K562 (cell line): ENCODE data around the gene B3GALT6. TPM values are rescaled to one million over a fixed set of nuclear protein-coding genes. Genes with fewer than 3 reads are reported as not detected.
A peak's percentile ranks its signal among the peaks of the same experiment; 100 is the strongest.

ENCODE experiments used
- ATAC-seq: fragments of 200-7000 bp; cut with Tn5 transposase; 3 replicates; pipeline ENCODE4 v1.9.1; 2020; ENCODE audit warnings: moderate library complexity
- BruUV-seq: library from RNA; stranded (reverse); fragments of 400-500 nt; replicated peaks from 2 replicates; lab custom pipeline; 2021; lab: Mats Ljungman, UMichigan
- CTCF ChIA-PET: fragments of 300-600 bp; formaldehyde crosslinking; extraction: SDS; loops from one replicate; lab custom pipeline; 2021; ENCODE audit warnings: low intra/inter-chr PET ratio; lab: Yijun Ruan, JAX
- POLR2A ChIA-PET: fragments of 300-600, 350-650 bp; sonication (Branson Sonifier 250); formaldehyde crosslinking; extraction: SDS; loops from one replicate; lab custom pipeline; 2021; ENCODE audit warnings: antibody characterized with exemption, inconsistent platforms; lab: Yijun Ruan, JAX
- DNase-seq, 4 experiments: peaks; one replicate each; pipeline versions ENCODE4 v3.0.0 to v3.0.0-alpha.2; 2011 to 2018; ENCODE audit warnings: low spot score in 3 of 4, mixed read lengths in 3 of 4; ENCODE audit errors: extremely low read depth in 1 of 4
- FAIRE-seq: peaks from 2 replicates; lab custom pipeline; 2011; peaks lifted over from hg19 to GRCh38; lab: Jason Lieb, UNC
- H2AFZ ChIP-seq: 2 replicates; pipeline ENCODE4 v1.6.0; 2011; ENCODE audit warnings: low read depth, low read length, control low read depth, inconsistent platforms
- H3K27ac ChIP-seq: fragments of 200-600 bp; 3 replicates; pipeline ENCODE4 v1.8.0; 2011; ENCODE audit warnings: low read depth, mild to moderate bottlenecking, control low read depth, inconsistent platforms, low read length, moderate library complexity, mixed read lengths; ENCODE audit errors: extremely low read depth
- H3K27me3 ChIP-seq, 2 experiments: fragments of 300-600 bp in 1 of 2; 2 replicates in 1 of 2; 3 replicates in 1 of 2; pipeline versions ENCODE4 v1.6.0 to v1.8.0; 2011; ENCODE audit warnings: inconsistent platforms in 2 of 2, low read length in 2 of 2, mild to moderate bottlenecking in 1 of 2, mixed read lengths in 1 of 2, moderate library complexity in 1 of 2; ENCODE audit not compliant: control insufficient read depth in 2 of 2, insufficient read depth in 2 of 2
- H3K36me3 ChIP-seq: fragments of 300-600 bp; 3 replicates; pipeline ENCODE4 v1.8.0; 2011; ENCODE audit warnings: mild to moderate bottlenecking, low read length, inconsistent platforms; ENCODE audit not compliant: control insufficient read depth, insufficient read depth
- H3K4me1 ChIP-seq, 2 experiments: fragments of 200-600 bp in 1 of 2; replicated peaks in 1 of 2; 2 replicates in 1 of 2; 3 replicates in 1 of 2; pipeline versions ENCODE4 v1.5.1 to v1.8.0; 2011; ENCODE audit warnings: inconsistent platforms in 2 of 2, low read length in 2 of 2, mild to moderate bottlenecking in 1 of 2, mixed read lengths in 1 of 2, moderate library complexity in 1 of 2; ENCODE audit not compliant: control insufficient read depth in 2 of 2, insufficient read depth in 2 of 2
- H3K4me2 ChIP-seq: 2 replicates; pipeline ENCODE4 v1.6.1; 2011; ENCODE audit warnings: low read length, control low read depth, inconsistent platforms, mixed read lengths; ENCODE audit not compliant: insufficient read depth
- H3K4me3 ChIP-seq: fragments of 200-600 bp; sonication (generic), shearing (Covaris generic); 2 replicates; pipeline ENCODE4 v1.5.1; 2016; ENCODE audit warnings: control low read depth, inconsistent platforms
- H3K79me2 ChIP-seq: fragments of 200-600 bp; 3 replicates; pipeline ENCODE4 v1.8.0; 2011; ENCODE audit warnings: low read length, inconsistent platforms; ENCODE audit not compliant: control insufficient read depth, insufficient read depth
- H3K9ac ChIP-seq, 2 experiments: 2 replicates each; pipeline versions ENCODE4 v1.6.0 to v1.6.1; 2011; ENCODE audit warnings: low read depth in 2 of 2, low read length in 2 of 2, control low read depth in 1 of 2, inconsistent platforms in 1 of 2, mild to moderate bottlenecking in 1 of 2, mixed read lengths in 1 of 2; ENCODE audit not compliant: insufficient read depth in 1 of 2
- H3K9me1 ChIP-seq: one replicate; pipeline ENCODE4 v1.6.0; 2011; ENCODE audit warnings: inconsistent platforms, mild to moderate bottlenecking, low read length, moderate library complexity; ENCODE audit not compliant: control insufficient read depth, insufficient read depth
- H3K9me3 ChIP-seq: replicated peaks from 2 replicates; pipeline ENCODE4 v1.5.1; 2011; ENCODE audit warnings: low read depth, low read length, inconsistent platforms; ENCODE audit not compliant: control insufficient read depth, insufficient read depth
- H4K20me1 ChIP-seq: replicated peaks from 2 replicates; pipeline ENCODE4 v1.6.1; 2011; ENCODE audit warnings: low read length, inconsistent platforms, mixed read lengths; ENCODE audit not compliant: control insufficient read depth, insufficient read depth
- CBX2 ChIP-seq: fragments of 200-600 bp; sonication (generic); IDR thresholded peaks from one replicate; pipeline ENCODE4 v1.6.1; 2012; ENCODE audit warnings: mild to moderate bottlenecking, low read length, inconsistent platforms; ENCODE audit not compliant: insufficient read depth, poor library complexity, severe bottlenecking
- HBP1 ChIP-seq: fragments of 450-650 bp; formaldehyde crosslinking; IDR thresholded peaks from 2 replicates; pipeline ENCODE4 v1.4.0; 2022; ENCODE audit warnings: missing genetic modification characterization
- HNRNPL ChIP-seq: fragments of 200-400 bp; formaldehyde crosslinking; IDR thresholded peaks from 2 replicates; pipeline ENCODE4 v1.6.1; 2017; ENCODE audit warnings: low read depth, mild to moderate bottlenecking, low read length
- LEF1 ChIP-seq: fragments of 450-650 bp; IDR thresholded peaks from 2 replicates; pipeline ENCODE4 v1.6.1; 2016; ENCODE audit warnings: mild to moderate bottlenecking
- NFYB ChIP-seq: IDR thresholded peaks from 2 replicates; pipeline ENCODE4 v1.6.1; 2011; ENCODE audit warnings: mild to moderate bottlenecking, moderate library complexity; ENCODE audit not compliant: insufficient read length; ENCODE audit errors: extremely low read depth
- POLR2G ChIP-seq: fragments of 200-400 bp; formaldehyde crosslinking; IDR thresholded peaks from 2 replicates; pipeline ENCODE4 v1.6.1; 2017; ENCODE audit warnings: low read depth, mild to moderate bottlenecking, antibody characterized with exemption, low read length, moderate library complexity
- TEAD4 ChIP-seq, 2 experiments: sonication (generic) in 1 of 2; formaldehyde crosslinking in 1 of 2; IDR thresholded peaks; 2 replicates each; pipeline versions ENCODE4 v1.6.1 to v1.8.0; 2012 to 2022; ENCODE audit warnings: borderline replicate concordance in 1 of 2, inconsistent platforms in 1 of 2, low read length in 1 of 2, mild to moderate bottlenecking in 1 of 2, missing genetic modification reagents in 1 of 2
- UBTF ChIP-seq, 2 experiments: IDR thresholded peaks; 2 replicates each; pipeline ENCODE4 v1.6.1; 2012; ENCODE audit warnings: improper control_type of control experiment in 2 of 2, low read depth in 2 of 2, low read length in 2 of 2, borderline replicate concordance in 1 of 2
- ZNF146 ChIP-seq: IDR thresholded peaks from one replicate; pipeline ENCODE4 v1.6.1; 2018; ENCODE audit warnings: missing compliant biosample characterization; ENCODE audit not compliant: unreplicated experiment
- ZSCAN32 ChIP-seq: fragments of 450-650 bp; formaldehyde crosslinking; IDR thresholded peaks from 2 replicates; pipeline ENCODE4 v1.4.0; 2020; ENCODE audit warnings: mild to moderate bottlenecking, moderate library complexity
- WGBS: fragments of 100-300 bp; shearing (Covaris generic); methylation state at CpG from one replicate; pipeline ENCODE4 v1.1.6; 2016; ENCODE audit warnings: low coverage, mixed read lengths; ENCODE audit not compliant: insufficient coverage; ENCODE audit errors: missing lambda C conversion rate; 5-methylcytosine and 5-hydroxymethylcytosine counted together
- in situ Hi-C: fragments of 300-500 bp; cut with MboI; formaldehyde crosslinking; loops from 4 replicates; pipeline ENCODE4 v1.15.0; 2018; ENCODE audit warnings: inconsistent platforms, mixed read lengths
- intact Hi-C: fragments of 100-400 bp; cut with micrococcal nuclease; formaldehyde crosslinking; loops from 2 replicates; pipeline ENCODE4 v1.14.2; 2022
- polyA plus RNA-seq, 8 experiments: library from polyadenylated mRNA; depleted of rRNA in 4 of 8; stranded (reverse) in 5 of 8; unstranded in 3 of 8; fragments of >200 nt; fragmentation: Nextera tagmentation in 2 of 8; fragmentation: Illumina TruSeq in 1 of 8; extraction: Ambion mirVana in 2 of 8; extraction: Trizol in 1 of 8; gene quantifications; 2 replicates each; pipeline versions ENCODE4 v1.2.1 to v1.2.3, GENCODE V29; 2011 to 2014; ENCODE audit warnings: inconsistent platforms in 1 of 8, missing spikeins in 1 of 8
- total RNA-seq, 7 experiments: library from RNA; depleted of rRNA in 6 of 7; stranded (reverse); fragments of >200 nt in 6 of 7; fragmentation: Illumina TruSeq in 2 of 7; extraction: Trizol in 2 of 7; gene quantifications; 2 replicates each; pipeline versions ENCODE4 v1.2.1 to v1.2.3, GENCODE V29; 2011 to 2021; ENCODE audit warnings: low replicate concordance in 1 of 7

B3GALT6 gene
- total and polyA plus RNA-seq, 9 of the 15 experiments (the other 6 are each of a cell fraction or from before 2014, with no cell fraction given) = 0.68 to 29.8 (median 9.9) TPM

GRCh38 chr1:1211541-1212441, 20.2 kb upstream of the B3GALT6 start (continued):
- TF ChIP-seq TEAD4 (IDR thresholded peaks at IDR 0.05; ENCODE audit: low read length) (no peak), TEAD4 (CRISPR knock-in tag; IDR thresholded peaks at IDR 0.05; ENCODE audit: borderline replicate concordance) (no peak), CBX2 (no peak)

GRCh38 chr1:1212780-1213344, 19.2 kb upstream of the B3GALT6 start:
- Histone ChIP-seq H3K4me2 (no peak overlapping the region), H2AFZ (no peak overlapping the region), H3K9me1 (no peaks in the 10 kb centered on the region), H3K9ac (peak overlapping the region in 1 of 2 experiments; percentile 35; a peak in 1 of 4 replicates), H3K27ac (no peak overlapping the region), H3K79me2 (no peaks in the 10 kb centered on the region), H3K9me3 (no peaks in the 10 kb centered on the region), H3K4me3 (no peak overlapping the region), H3K27me3 (no peaks in the 10 kb centered on the region), H3K4me1 (peaks cover 13 to 89% of the 10 kb centered on the region in 2 experiments; a peak in 4 of 5 replicates), H4K20me1 (no peaks in the 10 kb centered on the region; the same call in 1 of the 2 replicates), H3K36me3 (peaks cover 22% of the 10 kb centered on the region; the same call in 2 of the 3 replicates)
- CTCF ChIA-PET = no interaction called here
- intact Hi-C loops = no loop called here
- ATAC-seq (no peak), DNase-seq (no peak), FAIRE-seq (no peak)
- in situ Hi-C loops = no loop called here
- POLR2A ChIA-PET = interaction anchor here (0.5 to 1.1 kb wide), 5 partner anchors 11 to 141 kb away, joined by 3 to 4 read pairs (median 3); no protein-coding TSS in a partner anchor
- no TSS peak for BruUV-seq
- WGBS = 66% methylated on average over 21 of the region's 24 CpGs
- no peak for TF ChIP-seq ZNF146 (CRISPR knock-in tag)
- 0 out of 2 replicates have a peak, but pooled peaks have one; percentile 9 for TF ChIP-seq HNRNPL
- no peak for TF ChIP-seq LEF1
- no peak for TF ChIP-seq UBTF (IDR thresholded peaks at IDR 0.05; ENCODE audit: borderline replicate concordance in 1 of 2, low read depth in 2 of 2, low read length in 2 of 2)
- no peak for TF ChIP-seq ZSCAN32
- TF ChIP-seq HBP1 = no peak
- TF ChIP-seq NFYB = no peak
- TF ChIP-seq POLR2G = peak; percentile 34; the same call in 1 of the 2 replicates
